Activated B cell treated with CpG ODN at 0.5 μM for 24 hours (primary cell): ENCODE results near the gene LMO7. TPM values are rescaled to one million over a fixed set of nuclear protein-coding genes. Genes with fewer than 3 reads are reported as not detected.

Experiments
- ATAC-seq: fragments of 200-7000 bp; cut with Tn5 transposase; one replicate; pipeline ENCODE4 v1.10.0; 2021; ENCODE audit warnings: low read depth, mild to moderate bottlenecking, moderate library complexity
- CTCF ChIA-PET: fragments of 350-600 bp; sonication (Branson Sonifier 250); formaldehyde crosslinking; loops from one replicate; lab custom pipeline; 2021; ENCODE audit warnings: antibody characterized with exemption; lab: Charles Lee
- POLR2A ChIA-PET: fragments of 350-600 bp; sonication (Branson Sonifier 250); formaldehyde crosslinking; loops from one replicate; lab custom pipeline; 2021; ENCODE audit warnings: antibody characterized with exemption; lab: Charles Lee
- DNase-seq: peaks from one replicate; pipeline ENCODE4 v3.0.0; 2022
- H3K27ac Mint-ChIP-seq: one replicate; pipeline ENCODE4 v1.8.0; 2020; ENCODE audit warnings: mixed read lengths
- H3K27me3 Mint-ChIP-seq: one replicate; pipeline ENCODE4 v1.8.0; 2021; ENCODE audit warnings: mixed read lengths
- H3K36me3 Mint-ChIP-seq: one replicate; pipeline ENCODE4 v1.8.0; 2021; ENCODE audit warnings: low read depth, mixed read lengths
- H3K4me1 Mint-ChIP-seq: one replicate; pipeline ENCODE4 v1.8.0; 2021; ENCODE audit warnings: mixed read lengths
- H3K4me3 Mint-ChIP-seq: one replicate; pipeline ENCODE4 v1.8.0; 2020; ENCODE audit warnings: mild to moderate bottlenecking, mixed read lengths
- H3K9me3 Mint-ChIP-seq: one replicate; pipeline ENCODE4 v1.8.0; 2020; ENCODE audit warnings: mixed read lengths
- intact Hi-C: fragments of 100-400 bp; cut with micrococcal nuclease; formaldehyde crosslinking; loops from one replicate; pipeline ENCODE4 v1.15.1; 2024
- total RNA-seq: library from RNA; stranded (reverse); gene quantifications from 2 replicates; pipeline ENCODE4 v1.2.3, GENCODE V29; 2022
- TF ChIP-seq, protein P1 (sequence below): fragments of 200-600 bp; IDR thresholded peaks from one replicate; pipeline ENCODE4 v1.8.0; 2022; ENCODE audit warnings: antibody characterized with exemption, mild to moderate bottlenecking

The LMO7 gene
- total RNA-seq, 1 donor from 2014 or later, result 19.5 TPM

DNA sequence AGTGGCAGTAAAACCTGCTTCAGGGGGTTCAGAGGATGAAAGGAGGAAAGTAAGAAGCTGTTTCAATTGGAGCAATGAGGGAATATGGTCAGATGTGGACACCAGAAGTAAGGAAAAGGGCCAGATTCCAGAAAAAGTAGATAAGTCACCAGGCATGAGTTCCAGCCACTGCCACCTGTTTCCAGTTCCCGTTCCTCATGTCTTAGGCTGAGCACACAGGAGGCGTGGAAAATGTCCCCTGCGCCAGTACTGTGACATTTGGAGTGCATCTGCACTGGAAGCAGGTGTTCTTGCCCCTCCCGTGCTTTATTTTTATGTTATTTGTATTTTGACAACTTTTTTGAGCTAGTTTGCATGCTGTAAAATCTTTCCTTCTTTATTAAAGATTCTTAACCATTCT lies 25.3 kb downstream of the LMO7 start:
- TF ChIP-seq, protein P1, sequence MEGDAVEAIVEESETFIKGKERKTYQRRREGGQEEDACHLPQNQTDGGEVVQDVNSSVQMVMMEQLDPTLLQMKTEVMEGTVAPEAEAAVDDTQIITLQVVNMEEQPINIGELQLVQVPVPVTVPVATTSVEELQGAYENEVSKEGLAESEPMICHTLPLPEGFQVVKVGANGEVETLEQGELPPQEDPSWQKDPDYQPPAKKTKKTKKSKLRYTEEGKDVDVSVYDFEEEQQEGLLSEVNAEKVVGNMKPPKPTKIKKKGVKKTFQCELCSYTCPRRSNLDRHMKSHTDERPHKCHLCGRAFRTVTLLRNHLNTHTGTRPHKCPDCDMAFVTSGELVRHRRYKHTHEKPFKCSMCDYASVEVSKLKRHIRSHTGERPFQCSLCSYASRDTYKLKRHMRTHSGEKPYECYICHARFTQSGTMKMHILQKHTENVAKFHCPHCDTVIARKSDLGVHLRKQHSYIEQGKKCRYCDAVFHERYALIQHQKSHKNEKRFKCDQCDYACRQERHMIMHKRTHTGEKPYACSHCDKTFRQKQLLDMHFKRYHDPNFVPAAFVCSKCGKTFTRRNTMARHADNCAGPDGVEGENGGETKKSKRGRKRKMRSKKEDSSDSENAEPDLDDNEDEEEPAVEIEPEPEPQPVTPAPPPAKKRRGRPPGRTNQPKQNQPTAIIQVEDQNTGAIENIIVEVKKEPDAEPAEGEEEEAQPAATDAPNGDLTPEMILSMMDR, result no peak
- peaks cover 6% of the 10 kb centered on the region for H3K9me3 Mint-ChIP-seq

DNA sequence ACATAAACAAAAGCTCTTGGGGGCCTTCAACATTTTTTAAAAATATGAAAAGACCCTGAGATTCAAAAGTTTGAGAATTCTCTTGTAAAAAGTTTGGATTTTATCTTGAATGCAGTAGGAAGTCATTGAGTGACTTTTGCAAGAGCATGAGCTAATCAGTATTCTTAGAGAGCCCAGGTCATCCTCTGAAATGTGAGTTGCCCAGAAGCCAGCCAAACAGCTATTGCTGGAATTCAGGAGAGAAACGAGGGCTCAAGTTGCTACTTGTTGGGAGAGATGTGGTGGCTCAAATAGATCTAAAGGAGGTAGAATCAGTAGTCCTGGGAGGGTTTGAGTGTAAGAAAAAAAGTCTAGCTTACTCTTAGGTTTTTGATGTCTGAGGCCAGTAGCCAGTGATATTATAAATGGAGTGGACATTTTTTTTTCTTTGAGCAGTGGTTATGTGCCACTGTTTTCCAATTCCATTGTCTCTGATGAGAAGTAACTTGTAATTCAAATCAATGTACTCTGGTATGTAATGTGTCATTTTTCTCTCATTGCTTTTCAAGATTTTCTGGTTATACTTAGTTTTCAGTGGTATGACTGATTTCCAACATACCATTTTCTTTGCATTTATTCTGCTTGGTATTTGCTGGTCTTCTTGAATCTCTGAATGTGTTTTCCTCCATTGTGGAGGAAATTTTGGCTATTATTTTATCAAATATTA lies 30.7 kb downstream of the LMO7 start:
- no peaks in the 10 kb centered on the region for H3K27me3 Mint-ChIP-seq
- H3K4me3 Mint-ChIP-seq, result no peak overlapping the region
- intact Hi-C loops, result no loop called here
- ChIA-PET POLR2A (no interaction called here), CTCF (no interaction called here)
- TF ChIP-seq, protein P1, result no peak
- H3K9me3 Mint-ChIP-seq, result peaks cover 4% of the 10 kb centered on the region
- no peak overlapping the region for H3K27ac Mint-ChIP-seq
- ATAC-seq (no peak), DNase-seq (no peak)
- H3K36me3 Mint-ChIP-seq, result no peaks in the 10 kb centered on the region
- no peaks in the 10 kb centered on the region for H3K4me1 Mint-ChIP-seq

More for the DNA sequence above, 25.3 kb downstream of the LMO7 start:
- intact Hi-C loops, result no loop called here
- ATAC-seq (no peak), DNase-seq (no peak)
- Mint-ChIP-seq H3K36me3 (peaks cover 6% of the 10 kb centered on the region), H3K4me3 (no peak overlapping the region), H3K4me1 (peaks cover 1% of the 10 kb centered on the region), H3K27me3 (no peaks in the 10 kb centered on the region), H3K27ac (no peak overlapping the region)
- POLR2A ChIA-PET, result no interaction called here
- CTCF ChIA-PET, result no interaction called here

DNA sequence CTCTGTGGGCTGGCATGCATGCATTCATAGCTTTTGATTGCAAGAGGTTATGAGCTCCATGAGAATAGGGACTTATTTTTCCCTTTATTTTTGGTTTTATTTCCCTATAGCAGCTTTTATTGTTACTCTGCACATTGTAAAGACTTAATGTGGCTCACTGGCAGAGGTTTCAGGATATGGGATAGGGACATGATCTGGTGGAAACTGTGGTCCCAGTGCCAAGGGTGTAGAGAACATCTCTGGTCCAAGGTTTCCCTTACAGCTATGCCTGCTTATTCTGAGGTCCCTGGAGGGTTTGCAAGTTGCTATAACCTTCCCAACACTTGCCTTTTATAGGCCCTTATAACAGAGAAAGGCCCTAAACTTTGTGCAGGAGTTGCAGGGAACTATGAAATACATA lies 33.6 kb downstream of the LMO7 start:
- H3K27ac Mint-ChIP-seq, result no peak overlapping the region
- H3K27me3 Mint-ChIP-seq, result no peaks in the 10 kb centered on the region
- intact Hi-C loops, result no loop called here
- ChIA-PET CTCF (no interaction called here), POLR2A (no interaction called here)
- TF ChIP-seq, protein P1, result no peak
- no peak overlapping the region for H3K4me3 Mint-ChIP-seq
- no peaks in the 10 kb centered on the region for H3K9me3 Mint-ChIP-seq
- H3K4me1 Mint-ChIP-seq, result no peaks in the 10 kb centered on the region
- no peaks in the 10 kb centered on the region for H3K36me3 Mint-ChIP-seq
- ATAC-seq (no peak), DNase-seq (no peak)

DNA sequence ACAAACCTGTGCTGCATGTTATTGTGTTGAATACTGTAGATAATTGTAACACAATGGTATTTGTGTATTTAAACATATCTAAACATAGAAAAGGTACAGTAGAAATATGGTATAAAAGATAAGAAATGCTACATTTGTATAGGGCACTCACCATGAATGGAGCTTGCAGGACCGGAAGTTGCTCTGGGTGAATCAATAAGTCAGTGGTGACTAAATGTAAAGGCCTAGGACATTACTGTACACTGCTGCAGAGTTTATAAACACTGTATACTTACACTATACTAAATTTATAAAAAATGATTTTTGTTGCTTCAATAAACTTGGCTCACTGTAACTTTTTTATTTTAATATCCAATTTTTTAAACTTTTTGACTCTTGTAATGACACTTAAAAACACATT lies 34.4 kb downstream of the LMO7 start:
- POLR2A ChIA-PET, result no interaction called here
- no peaks in the 10 kb centered on the region for H3K9me3 Mint-ChIP-seq
- no peaks in the 10 kb centered on the region for H3K4me1 Mint-ChIP-seq
- ATAC-seq, result no peak
- intact Hi-C loops, result no loop called here
- H3K36me3 Mint-ChIP-seq, result no peaks in the 10 kb centered on the region
- no peak overlapping the region for H3K27ac Mint-ChIP-seq
- TF ChIP-seq, protein P1, result no peak
- CTCF ChIA-PET, result interaction anchor here (1.3 kb wide), 1 partner anchor 25 kb away, joined by 4 read pairs; no protein-coding TSS in a partner anchor
- no peaks in the 10 kb centered on the region for H3K27me3 Mint-ChIP-seq
- no peak overlapping the region for H3K4me3 Mint-ChIP-seq
- DNase-seq, result no peak

DNA sequence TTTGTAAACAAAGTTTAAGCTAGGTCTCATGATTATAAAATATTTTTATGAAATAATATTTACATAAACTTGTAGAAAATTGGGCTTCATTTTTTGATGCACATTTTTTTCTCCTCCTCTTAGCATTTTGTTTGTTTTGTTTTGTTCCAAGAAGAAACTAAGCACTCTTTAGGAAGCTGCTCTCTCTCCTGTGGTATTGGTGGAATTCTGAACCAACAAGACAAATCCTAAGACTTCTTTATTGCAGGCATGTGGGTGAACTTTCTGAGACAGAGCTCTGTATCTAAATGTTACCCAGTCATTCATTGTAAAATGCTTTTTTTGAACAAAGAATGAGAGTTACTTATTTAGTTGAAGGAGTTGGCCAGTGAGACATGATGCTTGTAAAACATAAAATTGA lies 39.3 kb downstream of the LMO7 start:
- Mint-ChIP-seq H3K4me3 (no peak overlapping the region), H3K36me3 (no peaks in the 10 kb centered on the region), H3K9me3 (no peaks in the 10 kb centered on the region), H3K27me3 (no peaks in the 10 kb centered on the region), H3K4me1 (no peaks in the 10 kb centered on the region), H3K27ac (no peak overlapping the region)
- POLR2A ChIA-PET, result no interaction called here
- intact Hi-C loops, result no loop called here
- ATAC-seq (no peak), DNase-seq (no peak)
- CTCF ChIA-PET, result interaction anchor here (1.0 to 4.3 kb wide), 2 partner anchors 18 to 20 kb away, joined by 3 to 16 read pairs; no protein-coding TSS in a partner anchor
- TF ChIP-seq, protein P1, result no peak
